ENCODE results near the gene LLGL2. TPM values are rescaled to one million over a fixed set of nuclear protein-coding genes. Genes with fewer than 3 reads are reported as not detected.
"Not testable (repeated sequence)": the region's sequence is repeated elsewhere in the genome, so short reads cannot be mapped to it uniquely, and the experiment has no call there.

Gene LLGL2
- total RNA-seq, 1 experiment from 2014 or later, result 1.2 TPM

- no peak for DNase-seq (ENCODE audit: low read depth)
Measured at GRCh38 chr17:75507733-75508719, 17.5 kb upstream of the LLGL2 start.

- no peak for DNase-seq (ENCODE audit: low read depth)
Measured at GRCh38 chr17:75508931-75509361, 16.6 kb upstream of the LLGL2 start.

DNA sequence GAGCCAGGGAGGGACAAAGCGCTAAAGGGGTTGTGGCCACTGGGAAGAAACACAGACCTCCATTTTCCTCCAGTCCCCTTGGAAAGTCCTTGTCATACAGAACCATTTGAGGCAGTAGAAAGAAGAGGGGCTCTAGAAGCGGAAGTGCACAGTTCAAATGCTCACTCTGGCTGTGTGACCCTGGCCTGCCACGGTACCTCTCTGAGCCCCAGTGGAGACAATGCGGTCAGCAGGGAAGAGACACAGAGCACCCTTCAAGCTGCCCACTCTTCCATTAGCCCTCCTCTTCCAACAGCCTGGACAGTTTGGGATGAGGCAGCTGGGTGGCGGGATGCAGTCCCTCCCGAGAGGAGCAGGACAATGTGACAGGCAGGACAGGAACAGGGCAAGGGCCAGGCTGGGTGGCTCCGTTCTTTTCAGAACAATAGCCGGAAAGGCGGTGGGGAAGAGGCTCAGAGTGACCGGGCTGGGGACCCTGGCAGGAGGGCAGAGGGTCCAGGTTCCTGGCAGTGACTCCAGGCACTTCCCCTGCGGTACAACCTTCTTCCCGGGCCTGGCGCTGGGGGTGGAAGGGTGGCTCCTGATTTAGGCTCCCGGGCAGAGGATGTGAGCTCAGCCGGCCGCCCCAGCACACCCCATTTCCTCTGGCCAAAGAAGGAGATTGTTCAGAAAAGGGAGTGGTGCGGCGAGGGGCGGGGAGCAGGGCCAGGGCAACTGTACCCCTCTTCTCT, 15.8 kb upstream of the LLGL2 start:
- DNase-seq (ENCODE audit: low read depth), result no peak

- no peak for DNase-seq (ENCODE audit: low read depth)
Measured at GRCh38 chr17:75511270-75511609, 14.3 kb upstream of the LLGL2 start.

GRCh38 chr17:75511610-75512575, 13.6 kb upstream of the LLGL2 start:
- DNase-seq (ENCODE audit: low read depth), result no peak

DNA sequence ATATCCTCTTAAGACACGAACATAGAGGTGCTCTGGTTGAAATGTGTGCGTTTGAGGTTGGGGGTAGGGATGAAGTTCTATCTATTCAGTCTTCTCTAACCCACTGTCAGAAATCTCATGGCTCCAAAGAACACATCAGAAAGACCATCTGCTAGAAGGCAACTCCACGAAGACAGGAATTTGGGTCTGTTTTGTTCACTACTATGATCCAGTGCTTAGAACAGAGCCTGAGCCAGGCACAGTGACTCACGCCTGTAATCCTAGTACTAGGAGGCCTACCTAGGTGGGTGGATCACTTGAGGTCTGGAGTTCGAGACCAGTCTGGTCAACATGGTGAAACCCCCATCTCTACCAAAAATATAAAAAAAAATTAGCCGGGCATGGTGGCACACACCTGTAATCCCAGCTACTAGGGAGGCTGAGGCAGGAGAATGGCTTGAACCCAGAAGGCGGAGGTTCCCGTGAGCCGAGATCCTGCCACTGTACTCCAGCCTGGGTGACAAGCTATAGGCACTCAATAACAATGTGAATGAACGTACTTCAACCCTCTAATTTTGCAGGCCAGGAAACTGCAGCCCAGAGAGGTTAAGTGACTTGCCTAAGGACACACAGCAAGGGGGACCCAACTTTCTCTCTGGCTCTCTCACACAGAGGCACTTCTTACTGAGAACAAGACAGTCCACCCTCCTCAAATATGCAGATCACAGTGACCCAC, 12.4 kb upstream of the LLGL2 start:
- no peak for DNase-seq (ENCODE audit: low read depth)

GRCh38 chr17:75513641-75514000, 11.9 kb upstream of the LLGL2 start:
- DNase-seq (ENCODE audit: low read depth), result no peak

DNA sequence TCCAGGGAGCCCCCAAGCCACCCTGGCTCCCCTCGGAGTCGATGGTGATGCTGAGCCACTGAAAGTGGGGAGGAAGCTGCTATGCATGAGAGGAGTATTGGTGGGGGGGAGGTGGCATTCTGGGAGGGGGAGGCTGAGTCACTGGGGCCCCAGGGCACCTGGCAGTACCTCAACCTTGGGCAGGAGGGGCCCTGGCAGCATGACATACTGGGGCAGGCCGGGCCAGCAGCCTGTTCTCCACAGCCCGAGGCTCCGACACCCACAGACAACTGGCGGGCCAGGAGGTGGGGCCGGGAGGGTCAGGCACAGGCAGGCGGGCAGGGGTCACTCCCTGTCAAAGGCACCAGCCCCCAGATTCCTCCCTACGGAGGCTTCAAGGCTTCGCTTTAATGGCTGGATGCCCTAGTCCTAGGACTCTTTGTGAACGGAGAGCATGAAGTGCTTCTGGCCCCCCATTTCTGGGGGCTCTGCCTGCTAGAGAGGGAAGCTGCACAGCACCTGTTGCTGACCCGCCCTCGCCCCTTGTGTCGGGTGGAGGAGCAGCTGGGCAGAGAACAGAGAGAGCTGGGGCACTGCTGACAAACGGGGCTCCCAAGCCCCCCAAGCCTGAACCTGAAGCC, 11.1 kb upstream of the LLGL2 start:
- DNase-seq (ENCODE audit: low read depth), result peak; percentile 68

- DNase-seq (ENCODE audit: low read depth), result peak; percentile 16
Measured at GRCh38 chr17:75514919-75515495, 10.5 kb upstream of the LLGL2 start.

DNA sequence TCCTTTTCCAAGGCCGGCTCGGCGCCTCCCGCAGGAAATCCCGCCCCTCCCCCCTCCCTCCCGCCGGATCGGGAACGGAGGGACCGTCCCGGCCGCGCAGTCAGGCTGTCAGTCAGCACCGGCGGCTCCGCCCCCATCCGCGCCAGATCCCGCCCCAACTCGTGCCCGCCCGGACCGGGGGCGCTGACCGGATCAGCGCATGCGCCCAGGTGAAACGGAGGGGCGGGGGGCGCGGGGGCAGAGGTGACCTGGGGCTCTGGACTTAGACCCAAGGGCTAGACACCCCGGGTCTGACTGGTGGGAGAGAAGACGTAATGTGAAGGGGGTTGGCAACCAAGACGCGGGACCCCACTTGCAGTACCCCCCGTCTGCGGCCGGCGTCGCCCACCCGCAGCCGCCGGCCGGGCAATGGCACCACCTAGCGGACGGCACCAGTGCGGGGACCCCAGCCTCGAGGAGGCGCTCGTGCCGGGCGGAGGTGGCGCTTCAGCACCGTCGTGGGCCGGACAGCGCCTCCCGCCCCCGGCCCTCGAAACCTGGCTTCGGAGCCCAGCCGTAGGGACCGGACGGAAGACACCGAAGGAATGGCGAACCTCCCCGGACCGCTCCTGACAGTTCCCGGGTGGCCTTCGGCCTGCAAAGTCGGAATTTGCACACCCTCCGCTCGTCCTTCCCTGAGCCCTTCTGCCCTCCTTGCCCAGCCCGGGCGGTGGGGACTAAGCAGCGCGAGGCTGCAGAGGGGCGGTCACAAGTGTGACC, 9.8 kb upstream of the LLGL2 start, which contains the start of gene CASKIN2:
Gene CASKIN2 (minus strand): TSS at position 42 of the 759 bp plus-strand sequence. CDS start 1,733 bp downstream, outside the sequence.
- peak; percentile 81 for DNase-seq (ENCODE audit: low read depth)

- peak; percentile 80 for DNase-seq (ENCODE audit: low read depth)
Measured at GRCh38 chr17:75516255-75516618, 9.3 kb upstream of the LLGL2 start, which contains the start of gene TSEN54. Gene TSEN54, plus strand, starts transcription at chr17:75516528. Its CDS starts 33 bp downstream, at chr17:75516561.

GRCh38 chr17:75516619-75517296, 8.7 kb upstream of the LLGL2 start:
- DNase-seq (ENCODE audit: low read depth), result peak; percentile 21

DNA sequence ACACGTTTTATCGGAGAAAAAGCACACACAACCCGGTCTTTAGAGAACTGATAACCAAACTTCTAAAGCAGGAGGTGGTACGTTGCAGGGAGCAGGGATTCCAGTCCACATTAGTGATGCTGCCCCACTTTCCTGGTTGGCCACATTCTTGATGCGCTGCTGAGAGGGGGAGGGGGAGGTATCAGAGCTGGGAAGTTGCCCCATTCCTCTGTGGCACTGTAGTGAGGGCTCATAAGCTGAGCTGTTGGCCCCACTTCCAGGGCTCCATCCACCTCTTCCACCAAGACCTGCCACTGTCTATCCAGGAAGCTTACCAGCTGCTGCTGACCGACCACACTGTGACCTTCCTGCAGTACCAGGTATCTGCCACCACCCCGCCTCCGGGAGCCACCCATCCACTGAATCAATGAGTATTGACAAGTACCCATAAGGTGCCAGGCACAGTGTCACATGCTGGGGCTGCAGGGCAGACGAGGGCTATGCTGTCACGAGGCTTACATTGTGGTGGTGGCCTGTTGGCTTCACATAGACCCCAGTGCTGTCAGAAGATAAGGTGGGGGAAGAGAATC, 8.1 kb upstream of the LLGL2 start:
- no peak for DNase-seq (ENCODE audit: low read depth)

DNA sequence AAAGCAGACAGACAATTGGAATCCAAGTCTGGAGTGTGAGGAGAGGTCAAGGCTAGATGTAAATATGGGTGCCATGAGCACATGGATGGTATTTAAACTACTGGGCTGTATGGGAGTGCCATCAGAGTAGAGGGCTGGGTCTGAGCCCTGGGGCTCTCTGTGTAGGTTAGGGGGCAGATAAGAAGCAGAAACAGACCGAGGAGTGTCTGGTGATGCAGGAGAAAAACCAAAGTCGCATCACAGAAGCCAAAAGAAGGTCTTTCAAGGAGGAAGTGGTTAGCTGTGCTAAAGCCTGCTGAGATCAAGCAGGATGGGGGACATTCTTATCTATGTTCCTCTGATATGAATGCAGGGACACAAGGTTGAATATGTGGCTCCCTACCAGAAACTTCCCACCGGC, 7.3 kb upstream of the LLGL2 start:
- DNase-seq (ENCODE audit: low read depth), result no peak

DNA sequence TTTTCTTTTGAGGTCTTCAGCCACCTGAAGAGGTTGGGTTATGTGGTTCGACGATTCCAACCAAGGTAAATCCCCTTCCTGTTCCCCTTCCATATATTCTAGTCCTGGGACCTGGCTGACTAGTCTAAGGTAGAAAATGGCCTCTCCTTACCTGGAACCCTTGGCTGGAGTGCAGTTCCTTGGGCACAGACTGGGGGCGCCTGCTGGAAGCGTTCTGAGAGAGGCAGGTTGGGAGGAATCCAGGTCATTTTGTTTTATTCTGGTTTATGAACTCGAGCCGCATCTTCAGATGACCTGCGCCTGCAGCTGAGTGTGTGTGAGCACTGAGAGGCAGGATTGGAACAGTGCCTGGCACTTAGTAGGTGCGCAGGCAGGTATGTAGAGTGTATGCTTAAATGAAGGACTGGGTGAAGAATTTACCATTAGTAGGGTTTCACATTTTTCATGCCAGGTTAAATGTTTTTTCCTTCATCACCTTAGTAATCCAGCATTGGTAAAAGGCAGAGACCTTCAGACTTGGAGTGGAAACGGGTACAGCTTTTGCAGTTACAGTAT, 6.4 kb upstream of the LLGL2 start:
- no peak for DNase-seq (ENCODE audit: low read depth)

DNA sequence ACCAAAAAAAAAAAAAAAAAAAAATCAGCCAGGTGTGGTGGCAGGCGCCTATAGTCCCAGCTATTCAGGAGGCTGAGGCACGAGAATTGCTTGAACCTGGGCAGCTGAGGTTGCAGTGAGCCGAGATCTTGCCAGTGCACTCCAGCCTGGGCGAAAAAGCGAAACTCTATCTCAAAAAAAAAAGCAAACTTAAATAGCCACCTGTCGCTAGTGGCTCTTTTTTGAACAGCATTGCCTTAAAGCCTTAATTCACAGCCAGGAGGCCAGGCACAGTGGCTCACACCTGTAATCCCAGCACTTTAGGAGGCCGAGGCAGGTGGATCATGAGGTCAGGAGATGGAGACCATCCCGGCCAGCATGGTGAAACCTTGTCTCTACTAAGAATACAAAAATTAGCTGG, 5.1 kb upstream of the LLGL2 start:
- DNase-seq (ENCODE audit: low read depth), result not testable (repeated sequence)

- DNase-seq (ENCODE audit: low read depth), result no peak
Measured at GRCh38 chr17:75521290-75521689, 4.2 kb upstream of the LLGL2 start.
